Endothelial cell of umbilical vein (primary cell): ENCODE data around the gene TM9SF1. TPM values are rescaled to one million over a fixed set of nuclear protein-coding genes. Genes with fewer than 3 reads are reported as not detected.
A peak's percentile ranks its signal among the peaks of the same experiment; 100 is the strongest.

ENCODE experiments used
- BruUV-seq: library from RNA; stranded (reverse); fragments of 400-500 nt; replicated peaks from 2 replicates; lab custom pipeline; 2021; lab: Mats Ljungman, UMichigan
- CTCF ChIA-PET: fragments of 300-600, 350-600 bp; sonication (Branson Sonifier 250); formaldehyde crosslinking; loops from one replicate; lab custom pipeline; 2021; ENCODE audit warnings: antibody characterized with exemption, inconsistent platforms; lab: Charles Lee
- POLR2A ChIA-PET: fragments of 300-600, 350-600 bp; sonication (Branson Sonifier 250); formaldehyde crosslinking; loops from one replicate; lab custom pipeline; 2021; ENCODE audit warnings: antibody characterized with exemption, inconsistent platforms; lab: Charles Lee
- DNase-seq: peaks from one replicate; pipeline ENCODE4 v3.0.0-alpha.2; 2011; ENCODE audit warnings: low read depth, low spot score
- FAIRE-seq: peaks from 2 replicates; lab custom pipeline; 2011; peaks lifted over from hg19 to GRCh38; lab: Jason Lieb, UNC
- H2AFZ ChIP-seq: 2 replicates; pipeline ENCODE4 v1.6.0; 2012; ENCODE audit warnings: low read depth, low read length, control low read depth, inconsistent platforms
- H3K27ac ChIP-seq: 2 replicates; pipeline ENCODE4 v1.5.1; 2011; ENCODE audit warnings: low read depth, mild to moderate bottlenecking, control low read depth, low read length, moderate library complexity; ENCODE audit not compliant: insufficient read depth
- H3K27me3 ChIP-seq, 2 experiments: 2 replicates each; pipeline versions ENCODE4 v1.6.0 to v1.6.1; 2011; ENCODE audit warnings: low read length in 2 of 2, mixed read lengths in 1 of 2; ENCODE audit not compliant: control insufficient read depth in 2 of 2, insufficient read depth in 2 of 2
- H3K36me3 ChIP-seq, 2 experiments: 2 replicates in 1 of 2; 3 replicates in 1 of 2; pipeline ENCODE4 v1.5.1; 2011; ENCODE audit warnings: low read length in 2 of 2, mild to moderate bottlenecking in 1 of 2, moderate library complexity in 1 of 2; ENCODE audit not compliant: control insufficient read depth in 2 of 2, insufficient read depth in 2 of 2; ENCODE audit errors: extremely low read depth in 1 of 2
- H3K4me1 ChIP-seq: 3 replicates; pipeline ENCODE4 v1.5.1; 2011; ENCODE audit warnings: mild to moderate bottlenecking, low read length; ENCODE audit not compliant: control insufficient read depth, insufficient read depth; ENCODE audit errors: extremely low read depth
- H3K4me2 ChIP-seq: 2 replicates; pipeline ENCODE4 v1.6.1; 2011; ENCODE audit warnings: low read length, control low read depth, mixed read lengths; ENCODE audit not compliant: insufficient read depth
- H3K4me3 ChIP-seq, 3 experiments: fragments of 200-600 bp in 1 of 3; sonication (generic), shearing (Covaris generic) in 1 of 3; replicated peaks in 1 of 3; 2 replicates each; pipeline ENCODE4 v1.5.1; 2011 to 2016; ENCODE audit warnings: control low read depth in 3 of 3, low read length in 3 of 3, mild to moderate bottlenecking in 2 of 3, inconsistent platforms in 1 of 3, low read depth in 1 of 3, moderate library complexity in 1 of 3; ENCODE audit not compliant: insufficient read depth in 1 of 3
- H3K79me2 ChIP-seq: 2 replicates; pipeline ENCODE4 v1.6.0; 2012; ENCODE audit warnings: low read length, inconsistent platforms; ENCODE audit not compliant: control insufficient read depth, insufficient read depth
- H3K9ac ChIP-seq: replicated peaks from 2 replicates; pipeline ENCODE3; 2011; ENCODE audit warnings: low read length, control low read depth; ENCODE audit not compliant: insufficient read depth; ENCODE audit errors: extremely low read depth
- H3K9me1 ChIP-seq: replicated peaks from 3 replicates; pipeline ENCODE4 v1.6.0; 2011; ENCODE audit warnings: mild to moderate bottlenecking, low read length; ENCODE audit not compliant: control insufficient read depth, insufficient read depth; ENCODE audit errors: extremely low read depth
- H3K9me3 ChIP-seq: replicated peaks from 2 replicates; pipeline ENCODE4 v1.5.1; 2012; ENCODE audit warnings: low read length, inconsistent platforms; ENCODE audit not compliant: control insufficient read depth, insufficient read depth
- H4K20me1 ChIP-seq: replicated peaks from 2 replicates; pipeline ENCODE3; 2011; ENCODE audit warnings: mild to moderate bottlenecking, low read length; ENCODE audit not compliant: control insufficient read depth, insufficient read depth; ENCODE audit errors: extremely low read depth
- CTCF ChIP-seq, 2 donors: IDR thresholded peaks; 1 replicate in 1 of 2; 2 replicates in 1 of 2; pipeline ENCODE4 v1.5.1; 2011; ENCODE audit warnings: low read length in 2 of 2, mild to moderate bottlenecking in 2 of 2, moderate library complexity in 2 of 2, control low read depth in 1 of 2, inconsistent platforms in 1 of 2, low read depth in 1 of 2; ENCODE audit not compliant: insufficient read depth in 1 of 2; ENCODE audit errors: extremely low read depth in 1 of 2
- EZH2 ChIP-seq: IDR thresholded peaks from 2 replicates; pipeline ENCODE4 v1.6.1; 2012; ENCODE audit warnings: borderline replicate concordance, low read depth, mild to moderate bottlenecking, moderate library complexity, low read length, inconsistent platforms; ENCODE audit not compliant: severe bottlenecking
- FOS ChIP-seq: IDR thresholded peaks from 2 replicates; pipeline ENCODE4 v1.6.1; 2011; ENCODE audit warnings: mild to moderate bottlenecking, low read length, moderate library complexity, borderline replicate concordance; ENCODE audit not compliant: insufficient read depth
- GATA2 ChIP-seq: IDR thresholded peaks from 2 replicates; pipeline ENCODE4 v1.7.0; 2011; ENCODE audit warnings: low read depth, mild to moderate bottlenecking, moderate library complexity, mixed read lengths, low read length; ENCODE audit not compliant: insufficient read length, insufficient read depth
- JUN ChIP-seq: IDR thresholded peaks from 2 replicates; pipeline ENCODE4 v1.6.1; 2011; ENCODE audit warnings: borderline replicate concordance, low read depth; ENCODE audit not compliant: insufficient read length, insufficient read depth
- MAX ChIP-seq: IDR thresholded peaks from 2 replicates; pipeline ENCODE4 v1.6.1; 2011; ENCODE audit not compliant: insufficient read depth, insufficient read length
- MYC ChIP-seq: IDR thresholded peaks from one replicate; pipeline ENCODE4 v1.6.1; 2011; ENCODE audit warnings: mild to moderate bottlenecking, low read depth, low read length
- POLR2A ChIP-seq: IDR thresholded peaks from 2 replicates; pipeline ENCODE4 v1.6.1; 2012; ENCODE audit warnings: low read depth, mild to moderate bottlenecking, control low read depth, low read length
- POLR2AphosphoS5 ChIP-seq: IDR thresholded peaks from 2 replicates; pipeline ENCODE4 v1.6.1; 2012; ENCODE audit warnings: low read depth, mild to moderate bottlenecking, control low read depth, low read length, moderate library complexity; ENCODE audit not compliant: insufficient read depth
- dilution Hi-C: fragments of 300-500 bp; cut with MboI; formaldehyde crosslinking; loops from one replicate; pipeline ENCODE4 v1.15.0; 2019; ENCODE audit warnings: low sequenced_read_pairs; ENCODE audit not compliant: extremely low pct_ligation_motif_present
- intact Hi-C: fragments of 100-400 bp; cut with micrococcal nuclease; formaldehyde crosslinking; loops from one replicate; pipeline ENCODE4 v1.10.0; 2022
- polyA plus RNA-seq, 4 experiments: library from polyadenylated mRNA; depleted of rRNA in 3 of 4; stranded (reverse) in 3 of 4; unstranded in 1 of 4; fragments of >200 nt; gene quantifications; 2 replicates each; pipeline versions ENCODE4 v1.2.1 to v1.2.3, GENCODE V29; 2011 to 2012; ENCODE audit warnings: missing spikeins in 1 of 4
- total RNA-seq: library from RNA; stranded (reverse); gene quantifications from 2 replicates; pipeline ENCODE4 v1.2.3, GENCODE V29; 2021

The TM9SF1 gene
- total and polyA plus RNA-seq, 2 donors (not counting 3 experiments of a cell fraction or from before 2014, with no cell fraction given), result 60.7 to 71.5 TPM

DNA sequence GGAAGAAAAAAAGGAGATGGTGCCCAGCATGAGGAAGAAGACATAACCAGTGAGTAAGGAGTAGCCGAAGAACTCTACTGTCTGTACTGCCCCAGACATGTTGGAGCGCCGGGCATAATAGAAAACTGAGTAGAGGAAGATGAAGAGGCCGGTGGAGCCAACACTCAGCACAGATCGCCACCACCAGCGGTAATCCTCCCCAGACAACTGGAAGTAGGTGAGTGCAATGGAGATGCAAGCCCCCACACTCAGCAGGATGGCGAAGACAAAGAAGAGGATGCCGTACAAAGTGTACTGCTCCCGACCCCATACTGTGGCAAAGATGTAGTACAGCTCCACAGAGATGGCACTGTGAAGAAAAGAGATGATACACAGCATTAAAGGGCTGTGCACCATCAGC is 5.8 kb downstream of the TM9SF1 start:
- POLR2A ChIA-PET, result interaction anchor here (1.0 kb wide), 1 partner anchor 24 kb away, joined by 5 read pairs; the partner anchor contains the start of gene CHMP4A
- TF ChIP-seq CTCF (IDR thresholded peaks at IDR 0.05; ENCODE audit: extremely low read depth in 1 of 2, insufficient read depth in 1 of 2, low read depth in 1 of 2, low read length in 2 of 2) (no peak), JUN (no peak), POLR2AphosphoS5 (no peak), POLR2A (no peak), MAX (no peak), EZH2 (no peak), FOS (no peak), GATA2 (no peak), MYC (no peak)

More for the DNA sequence above, 5.8 kb downstream of the TM9SF1 start:
- Histone ChIP-seq H3K27ac (no peak overlapping the region), H3K27me3 (no peaks in the 10 kb centered on the region), H3K4me3 (no peak overlapping the region), H3K36me3 (peaks cover 5 to 31% of the 10 kb centered on the region in 2 experiments), H3K9ac (peak overlapping the region; percentile 14), H3K9me3 (no peaks in the 10 kb centered on the region), H3K9me1 (no peaks in the 10 kb centered on the region), H3K4me1 (peaks cover 8% of the 10 kb centered on the region), H3K4me2 (no peak overlapping the region), H4K20me1 (no peaks in the 10 kb centered on the region), H3K79me2 (peaks cover 24% of the 10 kb centered on the region), H2AFZ (no peak overlapping the region)
- intact Hi-C loops (loop anchor here (2.0 kb wide), 4 partner anchors 29 to 107 kb away; partner anchors contain the start of genes DCAF11, IRF9, NRL and PSME2), dilution Hi-C loops (no loop called here)
- FAIRE-seq (no peak), DNase-seq (no peak)
- BruUV-seq, result no TSS peak
- CTCF ChIA-PET, result interaction anchor here (1.0 to 1.6 kb wide), 4 partner anchors 24 to 108 kb away, joined by 3 to 6 read pairs (median 4); partner anchors contain the start of genes CHMP4A, IRF9 and MDP1
